ENCODE data around the gene EPS8.

GRCh38 chr12:15831315-15831978 is 42.3 kb upstream of the EPS8 start:
- no peak for TF ChIP-seq JAZF1 (CRISPR knock-in tag; IDR thresholded peaks at IDR 0.05)
- TF ChIP-seq CTCF (IDR thresholded peaks at IDR 0.05): no peak
- no peak for TF ChIP-seq ETV6 (CRISPR knock-in tag; IDR thresholded peaks at IDR 0.05)
- no peak for TF ChIP-seq FOXP1 (CRISPR knock-in tag; IDR thresholded peaks at IDR 0.05; ENCODE audit: borderline replicate concordance)
- no peak for TF ChIP-seq NFE2L1 (CRISPR knock-in tag; IDR thresholded peaks at IDR 0.05)
- no peak for TF ChIP-seq ELF4 (CRISPR knock-in tag; IDR thresholded peaks at IDR 0.05; ENCODE audit: low read depth)
- TF ChIP-seq ZNF263 (CRISPR knock-in tag; IDR thresholded peaks at IDR 0.05; ENCODE audit: low read depth): no peak
- no peak for TF ChIP-seq NFYB (CRISPR knock-in tag; conservative IDR thresholded peaks at IDR 0.05; ENCODE audit: low read depth)
- TF ChIP-seq JUN (CRISPR knock-in tag; IDR thresholded peaks at IDR 0.05): no peak
- TF ChIP-seq CBFB (CRISPR knock-in tag; IDR thresholded peaks at IDR 0.05; ENCODE audit: low read depth): no peak
